HG02884 (cell line): Measurements from ENCODE around the gene HOXA3.

ENCODE experiments used
- ATAC-seq: cut with Tn5 transposase; IDR thresholded peaks from one replicate; pipeline ENCODE4 v1.9.1; 2021; ENCODE audit warnings: mild to moderate bottlenecking, moderate library complexity; ENCODE audit not compliant: unreplicated experiment

Gene HOXA3

GRCh38 chr7:27168265-27168947, 16.0 kb upstream of the HOXA3 start:
- no peak for ATAC-seq

- ATAC-seq = no peak
These were observed 15.5 kb upstream of the HOXA3 start for GRCh38 chr7:27167916-27168264.

- no peak for ATAC-seq
These were observed 14.4 kb upstream of the HOXA3 start for GRCh38 chr7:27166531-27167505.

GRCh38 chr7:27165996-27166530, 13.7 kb upstream of the HOXA3 start:
- ATAC-seq = no peak

GRCh38 chr7:27165089-27165995, 13.0 kb upstream of the HOXA3 start, which contains the start of gene HOXA9:
TSS of gene HOXA9 (minus strand) at chr7:27165537. CDS start at chr7:27165457, 80 bp downstream.
- ATAC-seq = no peak

GRCh38 chr7:27164367-27165088, 12.1 kb upstream of the HOXA3 start:
- no peak for ATAC-seq

GRCh38 chr7:27164045-27164366, 11.6 kb upstream of the HOXA3 start:
- no peak for ATAC-seq

- ATAC-seq = no peak
These were observed 11.1 kb upstream of the HOXA3 start for GRCh38 chr7:27163288-27164044.

- no peak for ATAC-seq
These were observed 10.3 kb upstream of the HOXA3 start for GRCh38 chr7:27162561-27163287.

GRCh38 chr7:27161721-27162560, 9.6 kb upstream of the HOXA3 start:
- ATAC-seq = no peak

- no peak for ATAC-seq
These were observed 8.9 kb upstream of the HOXA3 start for GRCh38 chr7:27161214-27161720.

GRCh38 chr7:27160546-27161213, 8.3 kb upstream of the HOXA3 start:
- ATAC-seq = no peak

- no peak for ATAC-seq
These were observed 7.8 kb upstream of the HOXA3 start for GRCh38 chr7:27160145-27160545.

GRCh38 chr7:27159266-27160144, 7.1 kb upstream of the HOXA3 start:
- no peak for ATAC-seq

GRCh38 chr7:27158436-27159265, 6.3 kb upstream of the HOXA3 start:
- no peak for ATAC-seq
